H54 (cell line): Measurements from ENCODE around the gene GPC3.

Source experiments
- DNase-seq: peaks from one replicate; pipeline ENCODE4 v3.0.0; 2011; ENCODE audit warnings: low spot score, mixed read lengths; ENCODE audit not compliant: insufficient read length
- FAIRE-seq: peaks from 3 replicates; lab custom pipeline; 2011; peaks lifted over from hg19 to GRCh38; lab: Jason Lieb, UNC
- POLR2A ChIP-seq: IDR thresholded peaks from 2 replicates; pipeline ENCODE4 v1.6.1; 2011; ENCODE audit warnings: low read depth, mild to moderate bottlenecking, low read length

Gene GPC3

GRCh38 chrX:133677123-133678063, 308.0 kb downstream of the GPC3 start:
- FAIRE-seq (no peak), DNase-seq (no peak)

DNA sequence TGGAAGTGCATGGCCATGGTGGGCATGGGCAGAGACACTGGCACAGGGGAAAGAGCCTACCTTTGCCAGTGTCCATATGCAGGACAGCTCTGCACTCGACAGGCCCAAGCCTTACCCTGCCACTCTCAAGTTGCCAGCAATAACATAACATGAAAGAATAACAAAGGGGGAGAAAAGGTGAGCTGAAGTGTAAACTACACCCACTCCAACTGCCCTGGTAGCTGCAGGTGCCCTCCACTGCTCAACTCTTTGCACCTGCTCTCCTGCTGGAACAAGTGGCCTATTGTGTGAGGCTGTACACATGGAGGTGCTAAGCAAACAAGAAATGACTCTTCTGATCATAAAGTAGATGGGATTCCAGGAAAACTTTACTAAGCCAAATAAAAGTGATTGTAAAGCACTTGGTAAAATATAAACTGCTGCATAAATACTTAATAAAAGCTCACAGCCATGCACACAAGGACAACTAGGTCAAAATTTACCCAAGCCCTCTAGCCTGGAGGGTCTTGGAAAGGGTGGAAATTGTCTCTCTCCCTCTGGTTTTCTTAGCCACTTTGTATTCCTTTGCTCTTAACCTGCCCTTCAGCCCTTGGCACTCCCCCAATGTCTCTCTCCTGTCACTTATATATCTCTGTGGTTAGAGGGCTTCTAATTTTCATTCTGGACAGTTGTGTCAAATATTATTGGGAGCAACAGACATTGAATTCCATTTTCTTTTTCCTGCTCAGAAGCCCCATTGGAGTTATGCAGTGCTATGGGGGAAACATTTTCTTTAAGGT, 308.9 kb downstream of the GPC3 start:
- DNase-seq = no peak
- FAIRE-seq = no peak
- TF ChIP-seq POLR2A = no peak

More at GRCh38 chrX:133677123-133678063, 308.0 kb downstream of the GPC3 start:
- TF ChIP-seq POLR2A = no peak

DNA sequence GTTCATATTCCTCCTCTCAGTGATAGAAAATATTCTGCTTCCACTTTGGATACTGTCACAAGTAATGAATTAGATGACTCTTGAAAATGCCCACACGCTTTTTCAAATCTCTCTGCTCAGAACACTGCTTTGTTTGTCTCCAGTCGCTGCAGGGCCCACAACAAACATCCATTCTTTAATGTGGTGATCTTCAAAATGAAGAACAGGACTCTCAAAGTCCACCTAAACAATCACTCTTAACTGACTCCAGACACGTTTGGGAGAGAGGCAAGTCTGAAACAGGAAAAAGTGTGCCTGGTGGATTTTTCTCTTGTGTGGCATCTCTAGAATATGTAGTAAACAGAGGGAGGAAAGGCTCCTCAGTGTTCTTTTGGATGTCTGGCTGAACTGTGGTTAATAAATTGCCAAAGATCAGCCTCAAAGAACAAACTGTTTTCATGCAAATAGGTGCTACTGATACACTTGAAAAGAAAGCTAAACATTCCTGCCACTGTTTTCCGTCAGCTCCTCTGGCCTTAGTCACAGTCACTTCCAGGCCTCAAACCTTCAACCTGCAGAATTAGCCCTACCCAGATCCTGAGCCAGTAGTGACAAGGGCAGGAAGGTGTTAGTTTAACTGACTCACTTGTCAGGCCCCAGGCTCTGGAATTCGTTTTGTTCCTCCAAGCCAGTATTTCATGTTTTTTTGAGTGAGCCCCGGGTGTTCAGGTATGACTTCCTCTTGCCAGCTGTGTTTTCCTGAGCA, 310.5 kb downstream of the GPC3 start:
- FAIRE-seq = no peak
- TF ChIP-seq POLR2A = no peak
- DNase-seq = no peak

GRCh38 chrX:133670383-133670782, 315.0 kb downstream of the GPC3 start:
- FAIRE-seq (peak; percentile 20), DNase-seq (no peak)
- TF ChIP-seq POLR2A = no peak

GRCh38 chrX:133669214-133669613, 316.2 kb downstream of the GPC3 start:
- no peak for TF ChIP-seq POLR2A
- FAIRE-seq (no peak), DNase-seq (no peak)

- FAIRE-seq = no peak
- DNase-seq = no peak
- no peak for TF ChIP-seq POLR2A
Measured at GRCh38 chrX:133668225-133668931, 317.0 kb downstream of the GPC3 start.

GRCh38 chrX:133666256-133666655, 319.1 kb downstream of the GPC3 start:
- no peak for FAIRE-seq
- DNase-seq = no peak
- no peak for TF ChIP-seq POLR2A

DNA sequence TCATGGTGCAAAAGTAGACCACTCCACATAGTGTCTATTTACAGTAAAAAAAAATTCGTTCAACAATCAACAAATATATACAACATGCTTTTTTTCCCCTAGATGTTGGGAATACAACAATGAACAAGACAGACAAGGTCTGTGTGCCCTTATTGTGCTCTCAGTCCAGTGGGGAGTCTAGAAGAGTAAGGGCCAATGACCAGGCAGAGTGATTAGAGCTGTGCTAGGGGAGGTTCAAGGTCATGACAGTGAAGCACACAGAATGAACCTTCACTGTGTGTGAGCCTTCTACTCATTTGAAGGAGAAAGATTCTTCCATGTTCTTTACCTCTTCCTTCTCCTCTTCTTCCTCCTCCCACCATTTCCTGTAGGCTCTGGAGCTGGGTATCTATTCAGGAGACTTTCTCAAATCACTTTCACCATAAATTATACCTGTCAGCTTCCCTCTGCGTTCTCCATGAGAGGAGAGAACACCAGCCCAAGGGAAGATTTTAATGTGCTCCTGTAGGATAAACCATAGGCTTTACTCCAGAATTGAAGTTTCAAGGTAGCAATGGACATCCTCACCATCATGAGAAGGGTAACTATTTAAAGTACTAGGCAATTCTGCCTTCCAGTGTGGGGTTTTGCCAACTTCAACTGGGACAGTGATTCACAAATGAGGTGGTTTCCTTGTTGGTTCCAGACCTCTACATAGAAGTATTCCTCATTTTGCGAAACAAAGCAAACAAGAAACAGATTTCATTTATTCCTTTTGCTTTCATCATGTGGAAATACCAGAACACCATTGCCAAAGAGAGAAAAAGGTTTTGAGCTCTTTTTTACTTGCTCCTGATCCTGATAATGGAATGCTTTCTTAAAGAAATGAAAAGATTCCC, 323.2 kb downstream of the GPC3 start:
- FAIRE-seq (no peak), DNase-seq (no peak)
- TF ChIP-seq POLR2A = no peak

GRCh38 chrX:133660281-133660680, 325.1 kb downstream of the GPC3 start:
- FAIRE-seq = no peak
- no peak for TF ChIP-seq POLR2A
- DNase-seq = no peak

- TF ChIP-seq POLR2A = no peak
- DNase-seq (no peak), FAIRE-seq (no peak)
Measured at GRCh38 chrX:133658293-133658911, 327.0 kb downstream of the GPC3 start.

DNA sequence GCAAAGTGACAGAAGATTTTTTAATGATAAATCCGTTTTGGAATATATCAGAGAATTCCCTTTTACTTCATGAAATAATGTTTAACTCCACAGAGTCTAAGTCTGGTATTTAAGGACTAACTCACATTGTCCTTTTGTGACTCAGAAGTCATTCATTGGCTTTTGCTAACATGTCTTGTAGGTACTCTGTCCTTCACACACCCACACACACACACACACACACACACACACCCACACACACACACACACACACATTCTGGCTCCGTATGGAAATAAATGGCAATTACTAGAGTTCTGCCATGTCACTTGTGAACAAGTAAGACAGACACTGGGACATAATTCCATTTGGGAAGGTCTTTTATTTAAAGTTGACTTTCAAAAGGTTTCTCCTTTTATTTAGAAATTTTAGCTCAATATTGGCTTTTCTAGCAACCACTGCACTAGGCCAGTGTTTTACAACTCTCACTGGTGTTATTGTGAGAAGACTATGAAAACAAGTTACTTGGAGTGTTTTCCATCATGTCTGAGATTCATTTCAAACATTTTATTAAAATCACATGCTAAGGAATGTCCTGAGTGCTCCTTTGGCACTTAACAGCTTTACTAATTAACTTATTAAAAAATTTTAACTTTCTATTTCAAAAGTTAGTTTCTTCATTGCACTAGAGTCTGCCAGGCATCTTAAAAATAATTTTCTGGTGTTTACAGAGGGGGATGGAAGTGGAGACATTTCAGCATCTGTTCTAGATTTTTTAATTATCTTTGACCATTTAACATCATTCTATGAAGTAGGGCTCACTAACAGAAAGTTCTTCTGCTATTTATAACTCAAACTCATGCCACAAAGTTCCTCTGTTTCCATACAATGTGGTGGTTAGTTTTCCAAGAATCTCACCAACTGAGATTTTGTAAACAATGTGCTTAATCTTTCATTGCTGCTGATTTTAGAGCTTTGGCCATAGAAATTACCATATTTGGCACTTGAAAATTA, 329.8 kb downstream of the GPC3 start:
- TF ChIP-seq POLR2A = no peak
- no peak for DNase-seq
- no peak for FAIRE-seq
